ENCODE measurements around the gene CDC37. TPM values are rescaled to one million over a fixed set of nuclear protein-coding genes. Genes with fewer than 3 reads are reported as not detected.

The CDC37 gene
- total RNA-seq, 1 experiment from 2014 or later, result 526 TPM

- DNase-seq (ENCODE audit: low read depth), result no peak
Measured at GRCh38 chr19:10361569-10362011, 41.8 kb downstream of the CDC37 start.

- no peak for DNase-seq (ENCODE audit: low read depth)
Measured at GRCh38 chr19:10356431-10356830, 46.9 kb downstream of the CDC37 start.

- DNase-seq (ENCODE audit: low read depth), result no peak
Measured at GRCh38 chr19:10353793-10354391, 49.5 kb downstream of the CDC37 start.

GRCh38 chr19:10352764-10353671 is 50.3 kb downstream of the CDC37 start:
- no peak for DNase-seq (ENCODE audit: low read depth)

DNA sequence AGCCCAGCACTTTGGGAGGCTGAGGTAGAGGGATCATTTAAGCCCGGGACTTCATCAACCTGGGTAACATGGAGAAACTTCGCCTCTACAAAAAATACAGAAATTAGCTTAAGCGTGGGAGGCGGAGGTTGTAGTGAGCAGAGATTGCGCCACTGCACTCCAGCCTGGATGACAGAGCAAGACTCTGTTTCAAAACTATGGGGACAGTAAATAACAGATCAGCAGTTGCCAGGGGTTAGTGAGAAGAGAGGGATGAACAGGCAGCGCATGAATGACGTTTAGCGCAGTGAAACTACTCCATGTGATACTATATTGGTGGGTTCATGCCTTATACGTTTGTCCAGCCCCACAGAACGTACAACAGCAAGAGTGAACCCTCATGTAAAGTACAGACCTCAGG is 56.8 kb downstream of the CDC37 start:
- DNase-seq (ENCODE audit: low read depth), result no peak

DNA sequence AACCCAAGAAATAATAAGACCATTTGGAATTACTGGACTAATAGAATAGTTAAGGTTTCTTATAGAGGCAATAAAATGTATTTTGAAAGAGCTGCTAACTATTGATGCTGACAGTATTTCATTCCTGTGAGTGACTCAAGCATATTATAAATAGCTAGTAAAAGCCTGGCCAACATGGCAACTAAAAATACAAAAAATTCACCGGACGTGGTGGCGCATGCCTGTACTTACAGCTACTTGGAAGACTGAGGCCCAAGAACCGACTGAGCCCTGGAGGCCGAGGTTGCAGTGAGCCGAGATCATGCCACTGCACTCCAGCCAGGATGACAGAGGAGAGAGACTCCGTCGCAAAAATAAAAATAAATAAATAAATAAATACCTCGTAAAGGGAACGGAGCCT is 58.6 kb downstream of the CDC37 start:
- no peak for DNase-seq (ENCODE audit: low read depth)

DNA sequence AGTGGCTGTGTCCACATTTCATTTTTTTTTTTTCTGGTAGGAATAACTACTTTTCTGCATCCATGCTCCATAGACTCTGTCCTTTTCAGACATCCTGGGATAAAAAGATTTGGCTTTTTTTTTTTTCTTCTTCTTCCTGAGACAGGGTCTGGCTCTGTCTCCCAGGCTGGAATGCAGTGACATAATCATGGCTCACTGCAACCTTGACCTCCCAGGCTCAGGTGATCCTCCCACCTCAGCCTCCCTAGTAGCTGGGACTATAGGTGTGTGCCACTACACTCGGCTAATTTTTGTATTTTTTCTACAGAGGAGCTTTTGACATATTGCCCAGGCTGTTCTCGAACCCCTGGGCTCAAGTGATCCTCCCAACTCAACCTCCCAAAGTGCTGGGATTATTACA is 59.8 kb downstream of the CDC37 start:
- no peak for DNase-seq (ENCODE audit: low read depth)

Other genes with a start within 250 kb of the CDC37 start
- 136 and 139 TPM in 2 replicates for gene DNMT1, start 208.6 kb downstream of the CDC37 start, total RNA-seq (2014; rRNA removed; shearing (Covaris generic))
- 1.1 and 1.9 TPM in 2 replicates for gene S1PR2, start 172.2 kb downstream of the CDC37 start, total RNA-seq (2014; rRNA removed; shearing (Covaris generic))
- gene MRPL4, start 151.3 kb downstream of the CDC37 start, total RNA-seq (2014; rRNA removed; shearing (Covaris generic)), result 154 and 174 TPM in 2 replicates
- 0.27 and 0.30 TPM in 2 replicates for gene ICAM1, start 132.4 kb downstream of the CDC37 start, total RNA-seq (2014; rRNA removed; shearing (Covaris generic))
- not detected in 2 replicates for gene ICAM4, start 116.6 kb downstream of the CDC37 start, total RNA-seq (2014; rRNA removed; shearing (Covaris generic))
- gene ICAM5, start 113.6 kb downstream of the CDC37 start, total RNA-seq (2014; rRNA removed; shearing (Covaris generic)), result 0.17 and 0.31 TPM in 2 replicates
- gene ZGLP1, start 93.7 kb downstream of the CDC37 start, total RNA-seq (2014; rRNA removed; shearing (Covaris generic)), result 0.43 and 1.7 TPM in 2 replicates
- 31.5 and 42.4 TPM in 2 replicates for gene FDX2, start 87.5 kb downstream of the CDC37 start, total RNA-seq (2014; rRNA removed; shearing (Covaris generic))
- gene RAVER1, start 70.0 kb downstream of the CDC37 start, total RNA-seq (2014; rRNA removed; shearing (Covaris generic)), result 28.3 and 48.3 TPM in 2 replicates
- gene ICAM3, start 63.9 kb downstream of the CDC37 start, total RNA-seq (2014; rRNA removed; shearing (Covaris generic)), result 8.3 and 8.8 TPM in 2 replicates
- 64.3 and 80.5 TPM in 2 replicates for gene TYK2, start 23.0 kb downstream of the CDC37 start, total RNA-seq (2014; rRNA removed; shearing (Covaris generic))
- 3.9 and 9.2 TPM in 2 replicates for gene PDE4A, start 17.0 kb upstream of the CDC37 start, total RNA-seq (2014; rRNA removed; shearing (Covaris generic))
- gene KEAP1, start 99.8 kb upstream of the CDC37 start, total RNA-seq (2014; rRNA removed; shearing (Covaris generic)), result 72.1 and 76.0 TPM in 2 replicates
- gene S1PR5, start 113.9 kb upstream of the CDC37 start, total RNA-seq (2014; rRNA removed; shearing (Covaris generic)), result 1.2 and 1.8 TPM in 2 replicates
- gene ATG4D, start 140.4 kb upstream of the CDC37 start, total RNA-seq (2014; rRNA removed; shearing (Covaris generic)), result 31.8 and 36.8 TPM in 2 replicates
- gene KRI1, start 162.5 kb upstream of the CDC37 start, total RNA-seq (2014; rRNA removed; shearing (Covaris generic)), result 33.9 and 56.1 TPM in 2 replicates
- 6.3 and 14.5 TPM in 2 replicates for gene CDKN2D, start 165.4 kb upstream of the CDC37 start, total RNA-seq (2014; rRNA removed; shearing (Covaris generic))
- 5.8 and 8.6 TPM in 2 replicates for gene AP1M2, start 183.8 kb upstream of the CDC37 start, total RNA-seq (2014; rRNA removed; shearing (Covaris generic))
- 1.6 and 1.8 TPM in 2 replicates for gene SLC44A2, start 222.0 kb upstream of the CDC37 start, total RNA-seq (2014; rRNA removed; shearing (Covaris generic))

All from HT1080 (cell line).